NCI-H510A treated with DMSO at 0.1 percent for 48 hours (cell line): ENCODE data around the gene ZNF628.

Source experiments
- DNase-seq: peaks from one replicate; lab custom pipeline; 2025; lab: John Stamatoyannopoulos, UW

ZNF628 gene

DNA sequence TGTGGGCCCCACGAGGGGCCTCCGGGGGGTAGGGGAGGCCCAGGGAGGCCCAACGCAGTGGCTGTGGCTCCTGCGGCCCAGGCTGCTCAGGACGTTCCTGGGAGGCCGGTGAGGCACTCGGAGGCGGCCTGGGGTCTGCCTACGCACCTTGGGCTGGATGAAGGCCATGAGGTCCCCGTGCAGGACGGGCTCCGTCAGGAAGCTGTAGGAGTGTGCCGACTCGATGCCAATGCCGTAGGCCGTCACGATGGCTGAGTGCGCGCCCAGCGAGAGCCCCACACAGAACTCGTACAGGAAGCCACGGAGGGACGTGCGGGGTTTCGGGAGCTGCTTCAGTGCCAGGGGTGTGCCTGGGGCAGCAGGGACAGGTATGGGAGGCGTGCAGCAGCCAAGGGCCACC, 54.6 kb downstream of the ZNF628 start:
- DNase-seq: no peak
